ENCODE data around the gene PYY. TPM values are rescaled to one million over a fixed set of nuclear protein-coding genes. Genes with fewer than 3 reads are reported as not detected.
"Not testable (repeated sequence)": the region's sequence is repeated elsewhere in the genome, so short reads cannot be mapped to it uniquely, and the experiment has no call there.

The PYY gene
- not detected for total RNA-seq

- peaks cover 31 to 46% of the 10 kb centered on the region in 2 donors for H3K27me3 Mint-ChIP-seq
Observed at GRCh38 chr17:43953746-43954145, at the start of gene PYY. Gene PYY (minus strand): TSS chr17:43953940. CDS start chr17:43953483, 457 bp downstream.

GRCh38 chr17:44002141-44002848 is 48.6 kb upstream of the PYY start:
- Mint-ChIP-seq H3K4me3 (no peak overlapping the region), H3K4me1 (ENCODE audit: low read depth in 2 of 2) (peaks cover 7% of the 10 kb centered on the region in 2 donors), H3K27ac (no peak overlapping the region), H3K27me3 (peaks cover 7 to 17% of the 10 kb centered on the region in 2 donors), H3K9me3 (no peaks in the 10 kb centered on the region), H3K36me3 (no peaks in the 10 kb centered on the region)
- ATAC-seq, result no peak
- DNase-seq (ENCODE audit: low spot score), result no peak

More at GRCh38 chr17:43953746-43954145, at the start of gene PYY:
- DNase-seq (ENCODE audit: low spot score), result peak; percentile 39
- Mint-ChIP-seq H3K4me3 (no peak within 1 kb of the TSS), H3K36me3 (no peaks in the 10 kb centered on the region), H3K27ac (no peak within 1 kb of the TSS), H3K4me1 (ENCODE audit: low read depth in 2 of 2) (peaks cover 0 to 2% of the 10 kb centered on the region in 2 donors), H3K9me3 (no peaks in the 10 kb centered on the region)
- ATAC-seq, result no peak

GRCh38 chr17:44001461-44001920 is 47.8 kb upstream of the PYY start:
- Mint-ChIP-seq H3K36me3 (no peaks in the 10 kb centered on the region), H3K9me3 (no peaks in the 10 kb centered on the region), H3K27me3 (peaks cover 7 to 17% of the 10 kb centered on the region in 2 donors), H3K27ac (no peak overlapping the region), H3K4me3 (no peak overlapping the region), H3K4me1 (ENCODE audit: low read depth in 2 of 2) (peaks cover 7% of the 10 kb centered on the region in 2 donors)
- ATAC-seq, result no peak
- DNase-seq (ENCODE audit: low spot score), result no peak

DNA sequence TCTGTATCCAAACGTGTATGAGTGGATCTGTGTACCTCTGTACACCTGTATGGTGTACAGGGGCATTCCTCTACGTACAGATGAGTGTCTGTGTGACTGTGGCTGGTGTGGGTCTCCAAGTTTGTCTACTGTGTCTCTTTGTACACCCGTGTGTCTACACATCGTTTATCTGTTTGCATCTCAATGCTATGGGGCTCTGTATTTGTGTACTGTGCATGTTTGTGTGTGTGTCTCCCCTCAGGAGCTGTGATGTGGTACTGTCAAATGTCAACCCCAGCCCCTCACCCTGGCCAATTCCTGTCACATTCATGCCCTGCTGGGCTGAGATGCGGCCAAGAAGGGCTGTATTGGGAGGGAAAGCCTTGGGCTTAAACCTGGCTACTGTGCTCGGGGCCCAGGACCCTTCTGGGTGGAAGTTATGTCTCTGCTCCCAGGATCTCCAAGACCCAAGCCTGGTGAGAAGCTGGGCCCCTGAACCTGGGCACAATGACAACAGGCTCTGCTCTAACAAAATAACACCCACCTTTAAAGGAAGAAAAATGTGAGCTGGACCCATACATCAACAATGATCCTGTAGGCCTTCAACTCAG is 47.2 kb upstream of the PYY start:
- Mint-ChIP-seq H3K9me3 (no peaks in the 10 kb centered on the region), H3K36me3 (no peaks in the 10 kb centered on the region), H3K27me3 (peaks cover 7 to 16% of the 10 kb centered on the region in 2 donors), H3K4me3 (no peak overlapping the region), H3K4me1 (ENCODE audit: low read depth in 2 of 2) (peaks cover 1% of the 10 kb centered on the region in 2 donors), H3K27ac (no peak overlapping the region)
- no peak for DNase-seq (ENCODE audit: low spot score)
- no peak for ATAC-seq

DNA sequence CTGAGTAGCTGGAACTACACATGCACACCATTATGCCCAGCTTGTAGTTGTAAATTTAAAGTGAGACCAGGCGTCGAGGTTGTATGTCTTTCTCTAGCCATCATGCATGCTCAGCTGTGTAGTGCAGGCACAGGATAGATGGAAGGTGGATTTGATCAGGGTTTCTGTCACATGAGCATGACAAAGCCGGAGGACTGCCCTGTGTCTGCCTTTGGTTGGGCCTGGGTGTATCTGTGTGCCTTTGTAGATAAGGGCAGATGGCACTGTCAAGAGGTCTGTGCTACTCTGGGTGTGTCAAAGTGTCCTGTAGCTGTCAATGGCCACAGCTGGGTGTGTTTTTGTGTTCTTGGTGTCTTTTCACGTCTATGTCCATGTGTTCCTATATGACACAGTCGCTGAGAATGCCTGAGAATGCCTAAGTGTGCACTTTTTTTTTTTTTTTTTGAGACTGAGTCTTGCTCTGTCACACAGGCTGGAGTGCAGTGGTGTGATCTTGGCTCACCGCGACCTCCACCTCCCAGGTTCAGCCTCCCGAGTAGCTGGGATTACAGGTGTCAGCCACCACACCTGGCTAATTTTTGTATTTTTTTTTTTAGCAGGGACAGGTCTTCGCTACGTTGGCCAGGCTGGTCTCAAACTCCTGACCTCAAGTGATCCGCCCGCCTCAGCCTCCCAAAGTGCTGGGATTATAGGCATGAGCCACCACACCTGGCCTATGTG is 46.6 kb upstream of the PYY start:
- DNase-seq (ENCODE audit: low spot score) (no peak), ATAC-seq (no peak)
- H3K4me3 Mint-ChIP-seq, result no peak overlapping the region
- no peaks in the 10 kb centered on the region for H3K9me3 Mint-ChIP-seq
- H3K27me3 Mint-ChIP-seq, result peaks cover 7 to 17% of the 10 kb centered on the region in 2 donors
- no peaks in the 10 kb centered on the region for H3K4me1 Mint-ChIP-seq (ENCODE audit: low read depth in 2 of 2)
- H3K36me3 Mint-ChIP-seq, result no peaks in the 10 kb centered on the region
- no peak overlapping the region for H3K27ac Mint-ChIP-seq

DNA sequence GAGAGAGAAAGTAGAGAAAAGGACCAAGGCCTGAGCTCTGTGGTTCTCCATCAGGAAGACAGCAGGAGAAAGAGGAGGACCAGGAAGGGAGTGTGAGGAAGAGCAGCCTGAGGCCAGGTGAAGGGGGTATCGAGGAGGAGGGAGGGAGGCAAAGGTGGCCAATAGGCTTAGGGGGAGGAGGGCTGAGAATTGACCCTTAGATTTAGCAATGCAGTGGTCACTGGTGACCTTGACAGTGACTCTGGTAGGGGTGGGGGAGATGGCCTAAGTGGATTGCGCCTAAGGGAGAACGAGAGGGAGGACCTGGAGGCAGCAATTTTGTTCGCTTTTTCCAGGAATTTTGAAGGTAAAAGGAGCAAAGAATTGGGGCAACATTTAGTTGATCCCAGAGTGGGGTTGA is 45.3 kb upstream of the PYY start:
- no peaks in the 10 kb centered on the region for H3K4me1 Mint-ChIP-seq (ENCODE audit: low read depth in 2 of 2)
- H3K9me3 Mint-ChIP-seq, result no peaks in the 10 kb centered on the region
- ATAC-seq, result no peak
- H3K27me3 Mint-ChIP-seq, result peaks cover 12 to 20% of the 10 kb centered on the region in 2 donors
- no peak for DNase-seq (ENCODE audit: low spot score)
- no peak overlapping the region for H3K27ac Mint-ChIP-seq
- no peak overlapping the region for H3K4me3 Mint-ChIP-seq
- no peaks in the 10 kb centered on the region for H3K36me3 Mint-ChIP-seq

DNA sequence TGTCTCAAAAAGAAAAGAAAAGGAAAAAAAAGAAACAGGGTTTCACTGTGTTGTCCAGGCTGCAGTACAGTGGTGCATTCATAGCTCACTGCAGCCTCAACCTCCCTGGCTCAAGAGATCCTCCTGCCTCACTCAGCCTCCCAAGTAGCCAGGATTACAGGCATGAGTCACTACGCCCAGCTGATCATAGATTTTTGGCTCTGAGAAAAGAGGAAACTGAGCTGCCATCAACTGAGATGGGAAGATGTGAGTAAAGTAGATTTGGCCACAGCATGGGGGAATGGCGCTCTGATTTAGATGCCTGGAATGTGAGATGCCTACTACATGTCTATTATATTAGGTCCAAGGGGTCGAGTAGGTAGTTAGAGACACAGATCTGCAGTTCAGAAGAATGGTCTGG is 44.8 kb upstream of the PYY start:
- Mint-ChIP-seq H3K4me3 (no peak overlapping the region), H3K36me3 (no peaks in the 10 kb centered on the region), H3K27ac (no peak overlapping the region), H3K4me1 (ENCODE audit: low read depth in 2 of 2) (no peaks in the 10 kb centered on the region), H3K27me3 (peaks cover 15 to 20% of the 10 kb centered on the region in 2 donors), H3K9me3 (no peaks in the 10 kb centered on the region)
- no peak for ATAC-seq
- no peak for DNase-seq (ENCODE audit: low spot score)

DNA sequence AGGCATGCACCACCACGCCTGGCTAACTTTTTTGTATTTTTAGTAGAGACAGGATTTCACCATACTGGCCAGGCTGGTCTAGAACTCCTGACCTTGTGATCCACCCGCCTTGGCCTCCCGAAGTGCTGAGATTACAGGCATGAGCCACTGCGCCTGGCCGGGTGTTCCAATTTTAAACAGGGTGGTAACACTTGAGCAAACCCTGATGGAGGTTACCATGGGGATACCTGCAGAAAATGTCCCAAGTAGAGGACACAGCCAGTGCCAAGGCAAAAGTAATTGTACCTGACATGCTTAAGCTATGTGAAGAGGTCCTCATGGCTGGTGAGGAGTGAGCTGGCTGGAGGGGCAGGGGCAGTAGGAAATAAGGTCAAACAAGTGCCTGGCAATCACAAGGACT is 43.4 kb upstream of the PYY start:
- not testable (repeated sequence) for ATAC-seq; H3K4me3 Mint-ChIP-seq; H3K27ac Mint-ChIP-seq; DNase-seq (ENCODE audit: low spot score); H3K36me3 Mint-ChIP-seq; H3K9me3 Mint-ChIP-seq; H3K4me1 Mint-ChIP-seq (ENCODE audit: low read depth in 2 of 2)
- peaks cover 15 to 20% of the 10 kb centered on the region in 2 donors for H3K27me3 Mint-ChIP-seq

DNA sequence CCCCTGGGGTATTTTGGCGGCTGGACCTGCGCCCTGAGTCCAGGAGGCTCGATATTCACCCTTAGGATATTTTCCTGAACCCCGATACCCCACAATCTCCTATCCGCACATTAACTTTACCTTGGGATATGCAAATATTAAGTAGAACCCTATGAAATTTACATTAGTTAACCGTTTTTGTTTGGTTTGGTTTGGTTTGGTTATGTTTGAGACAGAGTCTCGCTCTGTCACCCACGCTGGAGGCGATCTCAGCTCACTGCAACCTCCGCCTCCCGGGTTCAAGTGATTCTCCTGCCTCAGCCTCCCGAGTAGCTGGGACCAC is 41.4 kb upstream of the PYY start:
- H3K4me1 Mint-ChIP-seq (ENCODE audit: low read depth in 2 of 2), result no peaks in the 10 kb centered on the region
- no peak overlapping the region for H3K27ac Mint-ChIP-seq
- no peak for DNase-seq (ENCODE audit: low spot score)
- no peaks in the 10 kb centered on the region for H3K36me3 Mint-ChIP-seq
- peaks cover 14 to 15% of the 10 kb centered on the region in 2 donors for H3K27me3 Mint-ChIP-seq
- H3K4me3 Mint-ChIP-seq, result no peak overlapping the region
- no peak for ATAC-seq
- no peaks in the 10 kb centered on the region for H3K9me3 Mint-ChIP-seq

DNA sequence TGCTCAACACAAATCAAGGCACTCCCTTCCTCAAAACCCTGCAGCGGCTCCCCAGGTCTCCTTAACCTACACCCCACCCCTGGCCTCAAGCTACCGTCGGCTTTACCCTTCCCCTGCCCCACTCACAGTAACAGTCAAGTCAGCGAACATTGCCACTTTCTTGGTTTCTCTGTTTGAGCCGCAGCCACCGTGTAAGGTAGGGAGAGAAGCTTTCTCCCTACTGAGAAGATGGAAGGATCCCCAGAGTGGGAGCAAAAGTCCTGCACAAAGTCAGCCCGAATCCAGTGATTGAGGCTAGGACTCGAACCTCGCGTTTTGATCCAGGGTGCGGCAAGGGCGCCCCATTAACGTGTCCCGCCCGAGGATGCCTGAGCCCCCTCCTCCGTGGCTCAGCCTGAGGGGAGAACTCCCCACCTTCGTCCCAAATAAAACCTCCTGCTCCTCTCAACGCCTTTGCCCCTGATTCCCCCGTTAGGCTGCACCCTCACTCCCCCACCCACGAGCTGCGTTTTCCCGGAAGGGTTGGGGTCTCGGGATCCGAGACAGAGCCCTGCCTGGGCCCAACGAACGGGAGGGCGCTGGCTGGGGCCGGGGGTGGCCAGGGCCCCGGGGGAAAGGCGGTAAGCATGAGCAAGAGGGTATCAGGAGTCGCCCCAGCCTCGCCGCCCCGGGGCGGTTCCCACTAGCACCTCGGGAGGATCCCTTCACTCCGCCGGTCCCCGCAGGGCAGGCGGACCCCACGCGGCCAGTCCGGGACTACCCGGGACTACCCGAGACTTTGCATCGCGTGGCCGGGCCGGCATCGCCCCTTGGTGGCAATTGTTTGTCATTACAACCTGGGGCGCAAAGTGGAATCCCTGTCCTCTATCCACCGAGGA is 40.8 kb upstream of the PYY start:
- Mint-ChIP-seq H3K4me3 (no peak overlapping the region), H3K27ac (no peak overlapping the region), H3K36me3 (no peaks in the 10 kb centered on the region), H3K9me3 (no peaks in the 10 kb centered on the region), H3K4me1 (ENCODE audit: low read depth in 2 of 2) (no peaks in the 10 kb centered on the region), H3K27me3 (peaks cover 14 to 15% of the 10 kb centered on the region in 2 donors)
- DNase-seq (ENCODE audit: low spot score) (peak; percentile 72), ATAC-seq (peak; percentile 83 to 90)

GRCh38 chr17:43992641-43993040 is 38.9 kb upstream of the PYY start:
- no peaks in the 10 kb centered on the region for H3K9me3 Mint-ChIP-seq
- no peak for DNase-seq (ENCODE audit: low spot score)
- ATAC-seq, result no peak
- H3K4me3 Mint-ChIP-seq, result no peak overlapping the region
- H3K27ac Mint-ChIP-seq, result no peak overlapping the region
- peaks cover 9 to 18% of the 10 kb centered on the region in 2 donors for H3K27me3 Mint-ChIP-seq
- H3K4me1 Mint-ChIP-seq (ENCODE audit: low read depth in 2 of 2), result no peaks in the 10 kb centered on the region
- no peaks in the 10 kb centered on the region for H3K36me3 Mint-ChIP-seq

DNA sequence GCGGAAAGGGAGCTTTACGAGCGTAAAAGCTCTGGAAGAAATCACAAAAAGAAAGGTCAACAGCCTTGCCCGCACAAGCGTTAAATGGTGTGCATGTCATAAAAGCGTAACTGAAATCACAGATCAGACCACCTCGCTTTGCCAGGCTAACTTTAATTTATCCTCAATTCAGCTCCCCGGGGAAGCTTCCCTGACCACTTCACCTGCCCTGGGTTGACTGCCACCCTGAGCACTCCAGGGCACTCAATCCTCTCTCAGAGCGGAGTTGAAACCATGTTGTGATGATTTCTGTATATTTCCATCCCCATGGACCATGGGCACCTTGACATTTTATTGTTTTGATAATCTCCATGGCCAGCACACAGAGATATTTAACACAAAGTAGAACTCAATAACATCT is 34.6 kb upstream of the PYY start:
- Mint-ChIP-seq H3K4me3 (no peak overlapping the region), H3K36me3 (no peaks in the 10 kb centered on the region), H3K27ac (no peak overlapping the region), H3K27me3 (peaks cover 16 to 27% of the 10 kb centered on the region in 2 donors), H3K4me1 (ENCODE audit: low read depth in 2 of 2) (no peaks in the 10 kb centered on the region), H3K9me3 (no peaks in the 10 kb centered on the region)
- ATAC-seq, result no peak
- DNase-seq (ENCODE audit: low spot score), result no peak

DNA sequence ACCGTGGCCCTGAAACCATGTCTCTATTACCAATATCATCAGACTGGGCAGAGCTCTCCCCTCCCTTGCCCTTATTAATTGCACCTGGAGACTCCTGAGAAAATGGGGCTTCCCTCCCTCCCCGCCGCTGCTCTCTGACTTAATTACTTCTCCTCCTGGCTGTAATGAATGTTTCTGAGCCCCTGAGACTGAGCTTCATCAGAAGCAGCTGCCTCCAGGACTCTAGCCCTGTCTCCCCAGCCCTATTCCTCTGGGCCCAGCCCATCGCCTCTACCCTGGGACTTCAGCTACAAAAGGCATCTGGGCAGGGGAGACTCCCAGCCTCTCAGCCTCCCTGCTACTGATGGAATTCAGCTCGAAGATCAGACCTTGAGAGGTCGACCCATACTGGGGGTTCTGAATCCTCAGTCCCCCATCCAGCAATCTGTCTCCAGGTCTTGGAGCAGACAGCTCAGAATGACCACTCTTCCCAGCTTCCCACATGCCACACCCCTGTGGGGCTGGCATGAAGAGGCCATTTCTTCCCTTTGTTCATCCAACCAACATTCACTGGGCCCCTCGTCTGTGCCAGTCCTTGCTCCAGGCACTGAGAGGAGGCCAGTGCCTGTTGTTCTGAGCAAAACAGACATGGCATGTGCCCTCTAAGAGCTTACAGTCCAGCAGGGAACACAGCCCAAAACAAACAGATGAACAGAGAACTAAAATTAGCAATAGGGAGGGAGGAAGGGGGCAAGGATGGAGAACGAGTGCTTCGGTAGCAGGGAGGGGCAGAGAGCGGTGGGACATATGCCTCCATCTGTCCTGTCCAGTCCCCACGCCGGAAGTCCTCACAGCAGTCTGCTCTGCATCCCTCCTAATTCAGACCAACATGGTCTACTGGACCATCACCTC is 33.6 kb upstream of the PYY start:
- DNase-seq (ENCODE audit: low spot score), result no peak
- H3K36me3 Mint-ChIP-seq, result no peaks in the 10 kb centered on the region
- no peaks in the 10 kb centered on the region for H3K9me3 Mint-ChIP-seq
- ATAC-seq, result no peak
- no peak overlapping the region for H3K4me3 Mint-ChIP-seq
- H3K4me1 Mint-ChIP-seq (ENCODE audit: low read depth in 2 of 2), result no peaks in the 10 kb centered on the region
- no peak overlapping the region for H3K27ac Mint-ChIP-seq
- H3K27me3 Mint-ChIP-seq, result peaks cover 20 to 36% of the 10 kb centered on the region in 2 donors

Measured in natural killer cell treated with Interleukin-12 subunit alpha and Interleukin-12 subunit beta and Interleukin-15 and Interleukin-18, amount 100 ng/mL, for 72 hours (primary cell).